DMS 273 (cell line): ENCODE measurements around the gene ELMO3.

Source experiments
- DNase-seq: peaks from one replicate; lab custom pipeline; 2025; ENCODE audit not compliant: unreplicated experiment; lab: John Stamatoyannopoulos, UW

The ELMO3 gene

DNA sequence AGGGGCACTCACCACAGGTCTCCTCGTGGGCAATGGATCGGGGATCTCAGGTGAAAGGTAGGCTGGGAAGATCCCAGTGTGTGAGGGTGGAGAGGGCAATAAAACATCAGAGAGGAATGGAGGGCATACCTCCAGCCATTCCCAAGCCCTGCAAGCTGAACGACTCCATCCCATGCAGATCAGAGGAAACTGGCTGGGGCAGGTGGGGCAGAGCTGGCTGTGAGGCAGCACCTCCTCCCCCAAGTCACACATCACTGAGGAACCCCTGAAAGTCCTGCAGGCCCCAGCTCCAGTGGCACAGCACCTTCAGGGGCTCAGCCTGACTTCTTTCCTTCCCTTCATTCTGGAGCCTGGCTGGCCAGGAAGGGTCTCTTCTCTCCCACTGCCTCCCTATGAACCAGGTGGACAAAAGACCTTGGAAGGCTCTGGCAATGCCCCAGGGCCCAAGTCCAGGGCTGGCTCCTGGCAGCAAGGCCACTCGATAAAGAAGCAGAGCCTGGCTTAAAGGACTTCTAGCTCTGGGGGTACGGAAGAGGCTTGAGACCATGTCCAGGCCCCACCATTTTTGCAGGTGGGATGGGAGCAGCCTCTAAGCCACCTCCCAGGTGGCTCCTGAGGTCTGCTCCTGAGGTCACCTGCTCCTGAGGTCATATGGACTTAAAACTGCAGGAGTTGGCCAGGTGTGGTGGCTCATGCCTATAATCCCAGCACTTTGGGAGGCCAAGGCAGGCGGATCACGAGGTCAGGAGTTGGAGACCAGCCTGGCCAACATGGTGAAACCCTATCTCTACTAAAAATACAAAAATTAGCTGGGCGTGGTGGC is 14.5 kb downstream of the ELMO3 start:
- no peak for DNase-seq

DNA sequence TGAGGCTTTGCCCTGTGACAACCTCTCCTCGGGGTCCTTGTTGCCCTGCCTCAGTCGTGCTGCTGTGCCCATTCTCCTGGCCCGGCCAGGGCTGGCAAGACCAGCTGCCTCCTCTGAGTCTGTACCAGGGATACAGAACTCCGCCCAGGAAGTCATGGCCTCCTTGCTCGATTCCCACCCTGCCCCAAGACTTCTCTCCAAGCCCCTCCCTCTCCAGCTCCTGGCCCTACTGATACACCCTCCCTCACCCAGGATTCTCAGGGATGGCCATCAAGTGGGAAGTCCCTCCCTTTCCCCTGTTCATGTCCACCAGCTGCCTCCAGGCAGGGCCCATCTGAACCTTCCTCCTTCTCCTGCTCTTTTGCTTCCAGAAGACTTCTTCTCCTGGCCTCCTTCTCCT is 16.8 kb downstream of the ELMO3 start:
- DNase-seq, result no peak

DNA sequence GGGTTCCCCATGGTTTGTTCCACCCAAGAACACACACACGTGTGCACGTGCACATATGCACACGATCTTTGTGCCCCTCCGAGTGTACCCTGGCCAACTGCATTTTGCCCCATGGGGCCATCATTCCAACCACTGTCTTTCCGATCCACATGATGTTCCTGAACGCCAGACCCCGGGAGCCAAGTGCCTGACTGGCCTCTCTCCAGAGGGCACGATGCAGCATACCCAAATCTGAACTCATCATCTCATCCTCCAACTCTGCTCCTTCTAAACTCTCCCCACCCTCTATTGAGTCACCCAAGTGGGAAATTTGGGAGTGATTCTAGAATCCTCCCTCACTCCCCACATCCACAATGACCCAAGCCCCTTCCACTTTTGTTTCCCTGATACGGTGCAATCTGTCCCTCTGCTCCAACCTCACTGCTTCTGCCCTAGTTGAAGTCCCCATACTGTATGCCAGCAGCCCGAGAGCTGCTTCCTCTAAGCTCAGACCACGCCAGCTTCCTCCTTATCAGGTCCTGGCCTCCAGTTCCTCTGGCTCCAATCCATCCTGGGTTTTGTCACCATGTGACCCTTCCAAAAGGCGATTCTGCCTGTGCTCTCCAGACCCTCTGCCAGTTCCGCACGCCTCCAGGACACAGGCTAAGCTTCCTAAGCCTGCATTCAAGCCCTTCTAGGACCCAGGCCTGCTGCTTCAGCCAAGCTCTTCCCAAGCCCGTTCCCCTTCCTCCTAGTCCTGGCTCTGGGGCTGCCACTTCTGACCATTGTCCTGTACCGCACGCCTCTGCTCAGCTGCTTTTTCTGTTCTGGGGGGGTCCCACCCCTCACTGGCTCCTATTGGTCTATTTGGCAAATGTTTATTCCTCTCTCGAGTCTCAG is 17.9 kb downstream of the ELMO3 start:
- no peak for DNase-seq

DNA sequence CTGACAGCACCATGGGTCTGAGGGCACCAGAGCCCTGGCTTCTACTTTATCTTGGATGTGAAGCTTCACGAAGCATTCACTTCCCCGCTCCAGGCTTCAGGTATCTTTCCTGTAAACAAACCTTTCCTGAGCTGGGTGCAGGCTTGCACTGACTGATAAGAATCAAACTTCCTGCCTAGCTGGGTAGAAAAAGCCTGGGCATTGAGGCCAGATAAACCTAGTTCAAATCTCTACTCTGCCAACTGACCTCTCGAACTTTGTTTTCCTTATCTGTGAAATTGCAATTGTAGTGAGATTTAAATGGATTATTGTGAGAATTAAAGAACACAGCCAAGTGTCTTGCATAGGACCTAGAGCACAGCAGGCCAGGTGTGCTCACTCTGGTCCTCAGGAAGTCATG is 25.1 kb downstream of the ELMO3 start:
- no peak for DNase-seq

DNA sequence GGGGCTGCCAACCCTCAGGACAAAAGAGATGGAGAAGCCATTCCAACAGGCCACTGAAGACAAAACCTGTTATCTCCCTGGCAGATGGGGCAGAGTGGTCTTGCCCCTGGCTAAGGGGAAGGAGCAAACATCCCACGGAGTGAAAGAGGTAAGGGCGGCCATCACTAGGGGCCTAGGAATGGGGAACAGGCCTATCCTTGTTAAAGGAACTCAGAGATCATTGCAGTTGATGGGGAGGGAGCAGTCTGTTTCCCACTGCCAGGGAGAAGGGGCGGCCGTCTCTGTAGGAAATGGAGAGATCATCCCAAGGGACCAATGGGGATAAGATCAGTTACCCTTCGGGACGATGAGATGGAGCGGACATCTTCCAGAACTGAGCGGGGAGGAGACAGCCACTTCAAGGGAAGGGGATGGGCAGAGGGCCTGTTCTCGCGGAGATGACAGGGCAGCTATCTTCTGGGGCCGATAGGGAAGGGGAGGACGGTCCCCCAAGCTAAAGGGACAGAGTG is 27.4 kb downstream of the ELMO3 start:
- DNase-seq, result no peak

DNA sequence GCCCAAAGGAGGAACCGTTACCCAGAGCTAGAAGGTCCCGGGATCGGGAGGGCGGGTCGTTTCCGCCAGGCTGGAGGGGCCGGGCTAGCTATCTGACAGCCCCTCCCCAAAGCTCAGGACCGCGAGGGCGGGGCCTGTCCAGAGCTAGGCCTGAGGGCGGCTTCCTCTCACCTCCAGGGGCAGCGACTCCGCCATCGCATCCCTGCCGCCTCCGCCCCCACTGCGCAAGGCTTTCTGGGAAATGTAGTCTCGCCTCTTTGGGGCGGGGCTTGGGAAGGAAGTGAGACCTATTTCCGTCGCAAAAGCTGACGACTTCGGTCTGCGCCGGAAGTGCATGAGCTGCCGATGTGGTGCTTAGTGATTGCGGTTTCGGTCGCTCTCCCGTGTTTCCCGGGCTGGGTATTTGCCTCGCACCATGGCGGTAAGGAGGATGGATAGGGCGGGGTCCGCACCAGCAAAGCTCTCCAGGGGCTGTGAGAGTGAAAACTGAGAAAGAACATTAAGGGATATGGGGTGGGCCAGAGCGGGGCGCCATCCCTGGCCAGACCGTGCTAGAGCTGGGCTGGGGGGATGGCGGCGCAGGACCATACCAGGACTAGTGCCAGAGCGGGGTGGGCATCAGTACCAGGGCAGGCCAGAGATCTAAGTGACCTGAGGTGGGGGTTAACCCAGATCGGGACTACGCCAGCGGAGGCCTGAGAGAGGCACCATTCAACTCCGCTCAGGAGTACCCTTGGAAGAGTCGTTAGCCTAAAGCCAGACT is 28.1 kb downstream of the ELMO3 start, which contains the start of gene TMEM208:
Gene TMEM208 (plus strand): TSS at position 327 of the 763 bp plus-strand sequence. CDS start 89 bp downstream, at position 416.
- DNase-seq, result peak; percentile 100

DNA sequence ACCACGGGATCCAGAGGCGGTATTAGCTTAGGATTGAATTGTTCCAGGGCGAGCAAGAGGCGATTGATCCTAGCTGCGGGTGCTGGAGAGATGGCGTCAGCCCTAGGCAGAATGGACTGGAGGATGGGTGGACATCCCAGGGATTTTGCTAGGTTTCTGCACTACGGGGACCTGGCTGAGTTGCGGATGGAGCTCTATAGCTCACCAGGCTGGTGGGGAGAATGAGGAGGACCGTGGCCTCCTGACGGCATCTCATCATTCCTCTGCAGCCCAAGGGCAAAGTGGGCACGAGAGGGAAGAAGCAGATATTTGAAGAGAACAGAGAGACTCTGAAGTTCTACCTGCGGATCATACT is 28.6 kb downstream of the ELMO3 start:
- DNase-seq, result no peak

DNA sequence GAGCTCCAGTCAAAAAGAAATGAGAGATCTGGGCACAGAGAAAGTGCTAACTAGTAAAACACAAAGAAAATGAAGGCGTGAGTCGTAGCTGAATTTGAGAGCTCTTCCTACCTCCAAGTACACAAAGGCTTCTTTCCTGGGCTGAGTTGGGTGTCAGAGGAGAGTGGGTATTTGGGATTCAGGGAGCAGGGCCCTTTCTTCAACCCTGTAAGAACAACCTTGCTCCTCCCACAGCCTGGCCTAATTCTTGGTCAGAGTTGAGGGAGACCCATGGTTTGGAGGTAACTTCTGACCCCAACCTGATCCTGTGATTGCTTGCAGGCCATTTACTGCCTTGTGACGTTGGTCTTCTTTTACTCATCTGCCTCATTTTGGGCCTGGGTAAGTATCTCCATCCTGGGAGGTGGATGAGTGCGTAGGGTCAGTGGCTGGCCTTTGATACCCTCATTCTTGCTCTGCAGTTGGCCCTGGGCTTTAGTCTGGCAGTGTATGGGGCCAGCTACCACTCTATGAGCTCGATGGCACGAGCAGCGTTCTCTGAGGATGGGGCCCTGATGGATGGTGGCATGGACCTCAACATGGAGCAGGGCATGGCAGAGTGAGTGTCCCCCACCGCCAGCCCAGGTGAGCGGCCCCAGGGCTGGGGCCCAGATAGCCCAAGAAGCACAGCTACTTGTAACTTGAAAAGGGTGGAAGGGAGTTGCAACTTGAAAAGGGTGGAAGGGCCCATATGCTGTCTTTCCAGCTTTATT is 29.3 kb downstream of the ELMO3 start:
- no peak for DNase-seq

DNA sequence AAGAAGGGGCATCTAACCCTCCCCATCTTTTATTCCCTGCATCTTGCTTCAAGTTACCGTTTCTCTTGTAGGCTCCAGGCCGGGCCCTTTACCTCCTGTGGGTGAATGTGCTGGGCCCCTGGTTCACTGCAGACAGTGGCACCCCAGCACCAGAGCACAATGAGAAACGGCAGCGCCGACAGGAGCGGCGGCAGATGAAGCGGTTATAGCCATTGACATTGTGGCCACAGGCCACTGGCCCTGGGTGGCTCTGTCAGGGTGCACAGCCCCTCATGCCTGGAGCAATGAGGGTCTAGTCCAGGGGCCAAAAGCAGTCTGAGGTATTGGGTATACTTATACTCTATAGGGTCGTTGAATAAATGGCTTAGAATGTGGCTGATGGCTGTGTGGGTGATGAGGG is 30.0 kb downstream of the ELMO3 start:
- no peak for DNase-seq

DNA sequence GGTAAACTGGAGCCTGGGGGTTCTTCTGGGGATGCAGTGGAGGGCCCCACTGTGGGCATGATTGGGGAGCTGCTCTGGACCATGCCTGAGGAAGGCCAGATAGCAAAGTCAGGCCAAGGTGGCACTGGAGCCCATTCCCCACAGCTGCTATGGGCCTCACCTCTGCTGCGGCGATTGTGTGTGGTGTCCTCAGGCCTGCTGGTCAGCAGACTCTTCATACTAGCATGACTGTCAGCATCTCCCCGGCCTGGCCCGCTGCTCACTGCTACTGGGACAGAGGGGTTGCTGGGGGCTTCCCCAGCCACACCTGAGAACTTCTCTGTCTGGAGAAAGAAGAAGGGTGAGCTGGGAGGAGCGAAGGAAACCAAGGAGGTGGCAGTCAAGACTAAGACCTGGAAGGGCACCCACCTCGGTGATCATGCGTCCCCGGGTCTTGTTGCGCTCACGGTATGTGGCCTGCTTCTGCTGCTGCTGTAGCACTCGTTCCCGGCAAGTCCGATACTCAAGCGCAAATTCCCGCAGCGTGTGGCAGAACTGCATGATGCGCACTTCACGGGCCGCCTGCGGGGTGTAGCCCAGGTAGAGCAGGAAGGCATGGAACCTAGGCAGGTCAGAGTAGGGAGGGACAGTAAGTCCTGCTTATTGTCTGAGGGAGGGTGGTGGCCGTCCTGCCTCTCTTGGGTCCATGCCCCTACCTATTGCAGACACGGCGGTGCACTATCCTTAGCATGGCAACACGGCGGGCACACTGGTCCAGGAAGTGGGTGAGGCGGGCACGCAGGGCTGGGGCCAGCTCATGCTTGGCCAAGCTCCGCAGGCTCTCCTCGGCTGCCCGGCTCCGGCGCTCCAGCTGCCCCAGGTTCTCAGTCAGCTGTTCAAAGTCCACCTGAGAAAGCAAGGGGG is 31.2 kb downstream of the ELMO3 start:
- DNase-seq, result no peak

DNA sequence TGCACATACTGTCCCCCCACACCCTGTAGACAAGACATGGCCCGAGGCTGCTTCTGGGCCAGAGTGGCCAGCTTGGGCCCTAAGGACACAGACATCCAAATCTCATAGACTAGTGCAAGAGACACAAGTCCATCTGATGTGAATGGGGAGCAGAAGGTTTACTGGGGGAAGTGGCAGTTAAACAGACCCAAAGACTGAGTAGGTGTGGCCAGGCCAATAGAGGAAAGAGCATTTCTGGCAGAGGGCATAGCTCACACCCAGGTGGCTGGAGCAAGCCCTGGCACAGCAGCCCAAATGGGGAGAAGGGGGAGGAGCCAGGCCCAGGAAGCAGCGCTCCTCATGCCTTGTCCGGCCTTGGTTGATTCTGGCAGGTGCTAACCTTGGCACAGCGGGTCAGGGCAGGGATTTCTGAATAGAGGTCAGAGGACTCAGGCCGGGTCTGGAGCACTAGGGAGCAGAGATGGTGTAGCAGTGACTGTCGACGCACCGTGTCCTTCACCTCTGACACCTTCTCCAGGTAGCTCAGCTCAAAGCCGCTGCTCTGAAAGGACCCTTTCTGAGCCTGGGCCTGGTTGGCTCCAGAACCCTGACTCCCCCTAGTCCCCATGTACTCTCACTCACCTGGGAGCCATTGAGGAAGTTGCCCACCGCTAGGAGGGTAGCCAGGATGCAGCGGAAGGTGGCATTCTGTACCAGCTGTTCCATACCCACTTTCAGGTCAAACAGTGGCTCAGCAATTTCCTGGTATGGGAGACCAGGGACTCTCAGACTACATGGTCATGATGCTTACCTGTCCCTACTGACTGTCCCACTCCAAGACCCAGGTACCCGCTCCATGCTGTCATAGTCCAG is 32.1 kb downstream of the ELMO3 start:
- peak; percentile 33 for DNase-seq

DNA sequence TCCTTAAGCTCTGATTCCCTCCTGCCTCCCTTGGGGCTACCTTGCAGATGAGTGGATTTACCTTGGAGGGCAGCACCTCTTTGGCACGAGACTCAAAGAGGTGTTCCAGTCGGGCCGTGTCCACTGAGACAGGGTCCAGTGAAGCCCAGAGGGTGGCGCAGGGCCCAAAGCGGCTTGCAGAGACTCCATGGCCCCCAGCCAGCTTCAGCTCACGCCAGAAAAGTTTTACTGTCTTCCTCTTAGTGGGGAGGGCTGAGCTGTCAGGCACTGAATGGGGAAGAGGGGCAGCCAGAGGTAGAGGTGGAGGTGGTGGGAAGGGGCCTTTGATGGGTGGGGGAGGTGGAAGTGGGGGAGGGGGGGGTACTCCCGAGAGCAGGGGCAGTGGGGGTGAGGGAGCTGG is 34.7 kb downstream of the ELMO3 start:
- DNase-seq, result no peak

DNA sequence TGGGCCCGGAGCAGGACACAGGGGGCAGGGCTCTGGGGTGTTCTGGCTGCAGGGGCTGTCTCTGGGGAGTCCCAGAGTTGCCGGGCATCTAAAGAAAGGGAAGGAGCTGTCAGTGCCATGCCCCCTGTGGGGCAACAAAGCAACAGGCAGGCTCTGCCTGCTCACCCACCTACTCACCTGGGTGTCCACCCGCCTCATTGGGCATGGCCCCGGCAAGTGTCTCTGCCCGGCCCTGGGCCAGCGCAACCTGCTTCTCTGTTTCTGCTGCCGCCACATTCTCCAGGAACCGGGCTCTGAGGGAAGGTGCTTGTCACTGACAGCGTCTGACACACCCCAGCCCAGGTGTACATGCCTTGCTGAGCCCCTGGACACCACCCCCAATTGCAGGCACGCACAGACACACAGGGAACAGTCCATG is 35.3 kb downstream of the ELMO3 start:
- DNase-seq, result no peak

DNA sequence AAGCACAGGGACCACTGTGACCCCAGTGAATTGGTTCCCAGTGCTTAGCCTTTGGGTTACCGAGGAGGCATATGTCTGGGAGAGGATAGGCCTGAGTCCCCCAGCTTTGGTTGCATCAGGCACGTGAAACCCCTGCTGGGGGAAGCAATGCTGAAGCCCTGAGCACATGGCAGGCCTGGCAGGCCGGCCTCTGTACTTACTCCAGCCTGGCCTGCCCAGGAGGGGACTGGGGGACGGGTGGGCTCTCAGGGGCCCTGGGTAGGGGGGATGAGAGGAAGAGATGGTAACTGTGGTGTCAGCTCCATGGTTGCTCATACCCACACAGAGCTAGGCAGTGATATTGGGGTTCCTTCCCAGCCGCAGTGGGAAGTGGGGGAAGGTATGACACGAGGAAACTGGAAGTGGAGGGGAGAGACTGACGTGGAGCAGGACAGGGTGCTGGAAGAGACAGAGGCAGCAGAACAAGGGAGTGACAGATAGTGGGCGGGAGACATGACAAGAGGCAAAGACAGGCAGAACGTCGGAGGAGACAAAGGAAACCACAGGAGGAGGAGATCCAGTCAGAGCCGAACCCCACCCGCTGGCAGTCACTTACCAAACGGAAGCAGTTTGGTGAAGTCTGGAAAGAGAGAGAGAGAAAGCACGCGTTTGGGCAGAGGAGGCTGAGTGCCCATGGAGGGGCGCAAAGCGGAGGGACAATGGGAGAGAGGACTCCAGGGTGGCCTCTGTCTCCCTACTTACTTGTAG is 37.1 kb downstream of the ELMO3 start:
- no peak for DNase-seq

DNA sequence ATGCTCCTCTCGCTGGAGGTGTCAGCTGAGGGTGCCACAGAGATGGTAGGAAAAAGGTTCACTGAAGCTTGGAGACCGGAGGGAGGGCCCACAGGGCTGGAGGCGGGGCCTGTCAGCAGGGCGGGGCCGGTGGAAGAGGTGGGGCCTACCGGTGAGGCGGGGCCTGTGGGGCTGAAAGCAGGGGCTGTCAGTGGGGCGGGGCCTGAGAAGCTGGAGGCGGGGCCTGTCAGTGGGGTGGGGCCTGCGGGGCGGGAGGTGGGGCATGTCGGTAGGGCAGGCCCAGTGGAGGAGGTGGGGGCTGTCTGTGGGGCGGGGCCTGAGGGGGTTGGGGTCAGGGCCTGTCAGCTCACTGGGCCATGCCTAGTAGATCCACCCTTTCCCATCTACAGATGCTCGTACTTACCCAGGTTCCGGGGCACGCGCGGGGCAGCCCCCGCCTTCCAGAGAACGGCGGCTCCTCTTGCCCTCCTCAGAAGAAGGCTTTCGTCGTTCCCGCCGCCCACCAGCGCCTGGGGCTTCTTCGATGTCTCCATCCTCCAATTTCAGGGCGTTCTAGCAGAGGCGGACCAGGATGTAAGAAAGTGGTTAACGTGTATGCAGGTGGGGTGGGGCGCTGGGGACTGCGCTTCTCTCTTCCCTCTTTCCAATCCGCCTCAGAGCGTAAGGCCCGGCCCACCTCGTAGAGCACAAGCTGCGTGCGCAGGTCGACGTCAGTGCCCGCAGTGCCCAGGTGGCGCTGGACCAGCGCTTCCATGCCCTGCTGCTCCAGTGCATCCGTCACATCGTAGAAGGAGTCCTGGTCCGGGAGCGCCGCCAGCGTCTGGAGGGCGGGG is 37.8 kb downstream of the ELMO3 start:
- DNase-seq, result peak; percentile 68

DNA sequence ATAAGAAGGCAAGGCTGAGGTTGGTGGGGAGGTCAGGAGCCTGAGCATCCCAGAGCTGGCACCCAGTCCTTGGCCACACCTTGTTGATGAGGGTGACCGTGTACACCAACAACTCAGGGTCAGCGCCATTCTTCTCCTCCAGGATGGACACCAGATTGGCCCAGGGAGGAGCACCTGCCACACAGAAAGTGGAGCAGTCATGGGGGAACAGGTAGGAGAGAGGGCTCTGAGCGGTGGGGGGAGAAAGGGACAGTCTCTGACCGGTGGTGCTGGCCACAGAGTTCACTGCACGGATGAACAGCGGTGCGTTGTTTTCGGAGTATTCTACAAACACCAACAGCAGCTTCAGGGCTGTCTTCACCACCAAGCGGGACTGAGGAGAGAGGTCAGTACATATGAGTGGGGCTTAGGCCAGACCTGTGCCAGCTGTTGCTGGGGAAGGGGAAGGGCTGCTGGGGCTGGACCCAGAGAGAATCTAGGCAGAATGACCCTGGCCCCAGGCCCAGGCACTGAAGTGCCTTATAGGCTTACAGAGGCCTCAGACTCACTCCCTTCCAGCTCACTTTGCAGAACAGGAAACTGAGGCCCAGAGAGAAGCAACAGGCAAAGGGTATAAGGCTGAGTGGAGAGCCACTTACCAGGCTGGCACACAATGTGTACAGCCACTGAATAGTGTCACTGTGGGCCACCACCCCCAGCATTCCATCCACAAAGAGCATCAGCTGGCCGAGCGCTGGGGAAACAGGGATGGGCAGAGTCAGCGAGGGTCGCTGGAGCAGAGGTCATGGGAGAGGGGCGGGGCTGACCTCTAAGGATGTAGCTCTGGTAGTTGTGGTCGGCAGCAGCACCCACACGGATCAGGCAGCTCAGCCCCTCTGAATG is 38.7 kb downstream of the ELMO3 start:
- DNase-seq, result no peak
